Mammary epithelial cell (primary cell): Measurements from ENCODE around the gene LNPK.

Source experiments
- EZH2 ChIP-seq: IDR thresholded peaks from 2 replicates; pipeline ENCODE4 v1.6.1; 2012; ENCODE audit warnings: low read length, inconsistent platforms, borderline replicate concordance
- TF ChIP-seq, protein P1 (sequence below), 2 donors: IDR thresholded peaks in 1 of 2; conservative IDR thresholded peaks in 1 of 2; 2 replicates each; pipeline ENCODE4 v1.5.1; 2011 to 2012; ENCODE audit warnings: inconsistent platforms in 2 of 2, low read length in 2 of 2, mild to moderate bottlenecking in 2 of 2, control low read depth in 1 of 2, low read depth in 1 of 2; ENCODE audit not compliant: insufficient read depth in 1 of 2; ENCODE audit errors: extremely low read depth in 1 of 2

DNA sequence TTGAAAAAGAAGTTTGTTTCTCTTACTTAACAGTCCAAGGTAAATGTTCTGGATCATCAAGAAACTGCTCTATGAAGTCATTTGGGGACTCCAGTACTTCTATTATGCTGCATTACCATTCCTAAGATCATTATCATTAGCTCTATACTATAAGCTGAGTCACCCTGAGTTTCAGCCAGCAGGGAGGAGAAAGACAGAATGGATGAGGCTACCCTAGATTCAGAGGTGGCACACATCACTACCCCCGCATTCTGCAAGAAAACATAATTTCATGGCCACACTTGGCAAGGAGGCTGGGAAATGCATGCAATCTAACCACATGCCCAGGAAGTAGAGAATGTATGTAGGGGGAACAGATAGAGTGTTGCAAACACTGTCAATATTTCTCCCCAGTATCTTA is 16.6 kb upstream of the LNPK start:
- TF ChIP-seq EZH2, result no peak
- TF ChIP-seq, protein P1, sequence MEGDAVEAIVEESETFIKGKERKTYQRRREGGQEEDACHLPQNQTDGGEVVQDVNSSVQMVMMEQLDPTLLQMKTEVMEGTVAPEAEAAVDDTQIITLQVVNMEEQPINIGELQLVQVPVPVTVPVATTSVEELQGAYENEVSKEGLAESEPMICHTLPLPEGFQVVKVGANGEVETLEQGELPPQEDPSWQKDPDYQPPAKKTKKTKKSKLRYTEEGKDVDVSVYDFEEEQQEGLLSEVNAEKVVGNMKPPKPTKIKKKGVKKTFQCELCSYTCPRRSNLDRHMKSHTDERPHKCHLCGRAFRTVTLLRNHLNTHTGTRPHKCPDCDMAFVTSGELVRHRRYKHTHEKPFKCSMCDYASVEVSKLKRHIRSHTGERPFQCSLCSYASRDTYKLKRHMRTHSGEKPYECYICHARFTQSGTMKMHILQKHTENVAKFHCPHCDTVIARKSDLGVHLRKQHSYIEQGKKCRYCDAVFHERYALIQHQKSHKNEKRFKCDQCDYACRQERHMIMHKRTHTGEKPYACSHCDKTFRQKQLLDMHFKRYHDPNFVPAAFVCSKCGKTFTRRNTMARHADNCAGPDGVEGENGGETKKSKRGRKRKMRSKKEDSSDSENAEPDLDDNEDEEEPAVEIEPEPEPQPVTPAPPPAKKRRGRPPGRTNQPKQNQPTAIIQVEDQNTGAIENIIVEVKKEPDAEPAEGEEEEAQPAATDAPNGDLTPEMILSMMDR (conservative IDR thresholded peaks at IDR 0.05 in 1 of 2, IDR thresholded peaks at IDR 0.05 in 1 of 2; ENCODE audit: extremely low read depth in 1 of 2, insufficient read depth in 1 of 2, low read depth in 1 of 2, low read length in 2 of 2), result no peak
